Measurements from ENCODE around the gene HDAC4.
A peak's percentile ranks its signal among the peaks of the same experiment; 100 is the strongest.
"Not testable (repeated sequence)": the region's sequence is repeated elsewhere in the genome, so short reads cannot be mapped to it uniquely, and the experiment has no call there.

Gene HDAC4

GRCh38 chr2:239400596-239401066, at the start of gene HDAC4:
Gene HDAC4, minus strand, starts transcription at chr2:239401020. Its CDS starts 48,321 bp downstream, at chr2:239352699.
- DNase-seq (ENCODE audit: low read depth): no peak
- peak within 1 kb of the TSS; percentile 85 for H3K4me3 ChIP-seq (ENCODE audit: low read length)
- TF ChIP-seq, protein P1, sequence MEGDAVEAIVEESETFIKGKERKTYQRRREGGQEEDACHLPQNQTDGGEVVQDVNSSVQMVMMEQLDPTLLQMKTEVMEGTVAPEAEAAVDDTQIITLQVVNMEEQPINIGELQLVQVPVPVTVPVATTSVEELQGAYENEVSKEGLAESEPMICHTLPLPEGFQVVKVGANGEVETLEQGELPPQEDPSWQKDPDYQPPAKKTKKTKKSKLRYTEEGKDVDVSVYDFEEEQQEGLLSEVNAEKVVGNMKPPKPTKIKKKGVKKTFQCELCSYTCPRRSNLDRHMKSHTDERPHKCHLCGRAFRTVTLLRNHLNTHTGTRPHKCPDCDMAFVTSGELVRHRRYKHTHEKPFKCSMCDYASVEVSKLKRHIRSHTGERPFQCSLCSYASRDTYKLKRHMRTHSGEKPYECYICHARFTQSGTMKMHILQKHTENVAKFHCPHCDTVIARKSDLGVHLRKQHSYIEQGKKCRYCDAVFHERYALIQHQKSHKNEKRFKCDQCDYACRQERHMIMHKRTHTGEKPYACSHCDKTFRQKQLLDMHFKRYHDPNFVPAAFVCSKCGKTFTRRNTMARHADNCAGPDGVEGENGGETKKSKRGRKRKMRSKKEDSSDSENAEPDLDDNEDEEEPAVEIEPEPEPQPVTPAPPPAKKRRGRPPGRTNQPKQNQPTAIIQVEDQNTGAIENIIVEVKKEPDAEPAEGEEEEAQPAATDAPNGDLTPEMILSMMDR (conservative IDR thresholded peaks at IDR 0.05; ENCODE audit: low read depth, low read length): no peak

GRCh38 chr2:239449468-239449867, 48.6 kb upstream of the HDAC4 start:
- DNase-seq (ENCODE audit: low read depth); H3K4me3 ChIP-seq (ENCODE audit: low read length): not testable (repeated sequence)

GRCh38 chr2:239445771-239446524, 45.1 kb upstream of the HDAC4 start:
- no peak overlapping the region for H3K4me3 ChIP-seq (ENCODE audit: low read length)
- DNase-seq (ENCODE audit: low read depth): no peak
- TF ChIP-seq, protein P1 (conservative IDR thresholded peaks at IDR 0.05; ENCODE audit: low read depth, low read length): no peak

DNA sequence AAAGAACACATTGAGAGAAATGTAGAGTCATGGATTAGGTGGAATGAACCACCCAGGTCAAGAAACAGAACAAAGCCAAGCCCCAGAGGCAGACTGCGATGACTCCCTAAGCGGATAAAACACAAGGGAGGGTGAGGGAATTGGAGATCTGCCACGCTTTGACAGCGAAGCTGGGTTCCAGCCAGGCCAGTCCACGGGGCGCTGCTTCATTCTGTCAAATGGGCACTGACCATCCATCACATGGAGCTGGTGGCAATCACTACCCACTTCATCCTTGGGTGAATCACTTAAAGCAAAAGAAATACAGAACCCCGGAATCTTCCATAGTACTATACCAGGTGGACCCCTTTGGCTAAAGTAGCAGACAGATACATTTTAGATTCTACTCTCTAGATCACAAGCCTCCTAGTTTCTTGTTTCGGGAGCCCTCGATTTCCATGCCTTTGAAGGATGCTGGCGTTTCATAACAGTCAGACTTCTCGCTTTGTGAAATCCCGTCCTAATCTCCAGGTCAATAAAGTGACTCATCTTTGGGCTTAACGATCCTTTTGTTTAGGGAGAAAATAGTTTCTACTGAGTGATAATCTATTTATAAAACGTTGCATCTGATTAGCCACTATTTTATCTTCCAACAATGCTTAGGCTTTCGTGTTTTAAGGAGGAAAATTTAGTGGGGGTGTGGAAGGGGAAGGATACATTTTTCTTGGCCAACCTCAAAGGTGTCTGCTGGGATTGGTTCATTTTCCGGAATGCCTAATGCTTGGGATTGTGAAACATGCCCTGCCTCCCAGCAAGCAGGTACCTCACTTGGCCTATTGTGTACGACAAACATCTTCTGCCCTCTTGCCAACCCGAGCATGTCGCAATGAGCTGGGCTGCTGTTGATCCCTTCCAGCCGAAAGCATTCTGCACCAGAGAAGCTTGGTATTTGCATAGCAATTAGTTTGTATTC, 44.1 kb upstream of the HDAC4 start:
- no peak overlapping the region for H3K4me3 ChIP-seq (ENCODE audit: low read length)
- TF ChIP-seq, protein P1 (conservative IDR thresholded peaks at IDR 0.05; ENCODE audit: low read depth, low read length): no peak
- DNase-seq (ENCODE audit: low read depth): no peak

DNA sequence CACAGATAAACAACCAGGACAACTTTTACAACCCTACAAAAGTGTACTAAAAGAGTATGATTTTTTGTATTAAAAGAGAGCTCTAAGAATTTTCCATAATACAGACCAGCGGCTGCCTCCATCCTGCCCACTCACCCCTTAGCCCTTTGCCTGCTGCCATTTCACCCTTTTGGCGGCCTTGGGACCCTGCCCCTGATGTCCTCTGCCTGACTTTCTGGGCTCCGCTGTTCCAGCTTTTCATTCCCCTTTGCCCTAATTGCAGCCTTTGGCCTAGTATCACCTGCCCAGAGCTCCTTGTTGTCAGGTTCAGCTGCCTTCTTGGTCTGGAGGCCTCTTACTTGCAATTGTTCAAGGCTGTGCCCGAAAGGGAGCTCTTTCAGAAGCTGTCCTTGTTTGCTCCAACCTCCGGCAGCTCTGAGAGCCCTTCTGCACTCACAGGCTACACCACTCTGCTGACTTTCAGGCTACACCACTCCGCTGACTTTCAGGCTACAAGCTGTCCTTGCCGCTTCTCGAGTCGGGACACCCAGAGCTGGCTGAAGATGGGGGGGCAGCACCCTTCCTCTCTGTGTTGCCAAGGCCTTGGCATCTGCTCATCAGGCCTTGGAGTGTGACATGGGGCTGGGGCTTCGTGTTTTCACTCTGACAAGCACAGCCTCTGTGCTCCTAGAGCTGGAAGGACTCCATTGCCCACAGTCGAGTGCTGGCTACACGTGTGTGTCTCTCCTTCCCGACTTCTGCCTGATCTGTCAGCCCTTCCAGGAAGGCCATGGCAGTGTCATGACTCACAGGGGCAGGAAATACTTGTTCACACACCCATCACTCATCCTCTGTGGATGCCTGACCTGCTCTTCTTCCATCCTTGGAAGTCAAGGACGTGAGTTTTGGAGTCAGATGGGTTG, 43.1 kb upstream of the HDAC4 start:
- no peak for DNase-seq (ENCODE audit: low read depth)

GRCh38 chr2:239443102-239443620, 42.3 kb upstream of the HDAC4 start:
- DNase-seq (ENCODE audit: low read depth): no peak
- H3K4me3 ChIP-seq (ENCODE audit: low read length): no peak overlapping the region
- TF ChIP-seq, protein P1 (conservative IDR thresholded peaks at IDR 0.05; ENCODE audit: low read depth, low read length): no peak

More for the DNA sequence above, 43.1 kb upstream of the HDAC4 start:
- H3K4me3 ChIP-seq (ENCODE audit: low read length): no peak overlapping the region
- TF ChIP-seq, protein P1 (conservative IDR thresholded peaks at IDR 0.05; ENCODE audit: low read depth, low read length): no peak

All from retinal pigment epithelial cell (primary cell).